Neuronal stem cell (in vitro differentiated cells): ENCODE data around the gene BAX.

Experiments
- DNase-seq: peaks from one replicate; pipeline ENCODE4 v3.0.0-alpha.2; 2013; ENCODE audit warnings: low spot score
- H2AFZ ChIP-seq: one replicate; pipeline ENCODE4 v1.6.1; 2013; ENCODE audit warnings: mild to moderate bottlenecking, low read length, inconsistent platforms
- H2AK5ac ChIP-seq: 2 replicates; pipeline ENCODE4 v1.6.1; 2013; ENCODE audit warnings: low read depth, mild to moderate bottlenecking, inconsistent platforms, low read length, moderate library complexity, mixed read lengths
- H2BK120ac ChIP-seq: 2 replicates; pipeline ENCODE4 v1.6.1; 2013; ENCODE audit warnings: low read depth, mild to moderate bottlenecking, inconsistent platforms, low read length, moderate library complexity, mixed read lengths
- H2BK12ac ChIP-seq: one replicate; pipeline ENCODE4 v1.6.1; 2013; ENCODE audit warnings: low read length, inconsistent platforms
- H2BK15ac ChIP-seq: 2 replicates; pipeline ENCODE4 v1.6.1; 2013; ENCODE audit warnings: mild to moderate bottlenecking, low read length, inconsistent platforms, mixed read lengths
- H2BK5ac ChIP-seq: one replicate; pipeline ENCODE4 v1.6.1; 2013; ENCODE audit warnings: inconsistent platforms, mild to moderate bottlenecking, low read length, moderate library complexity
- H3K14ac ChIP-seq: one replicate; pipeline ENCODE4 v1.6.1; 2013; ENCODE audit warnings: low read length, inconsistent platforms
- H3K18ac ChIP-seq: 2 replicates; pipeline ENCODE4 v1.6.1; 2013; ENCODE audit warnings: low read length, inconsistent platforms
- H3K23ac ChIP-seq: 2 replicates; pipeline ENCODE4 v1.6.1; 2013; ENCODE audit warnings: low read depth, mild to moderate bottlenecking, mixed read lengths, low read length, inconsistent platforms; ENCODE audit not compliant: poor library complexity
- H3K27ac ChIP-seq: replicated peaks from 3 replicates; pipeline ENCODE4 v1.5.1; 2013; ENCODE audit warnings: low read length, inconsistent platforms
- H3K27me3 ChIP-seq, 3 experiments: 2 replicates each; pipeline ENCODE4 v1.6.1; 2013; ENCODE audit warnings: low read length in 3 of 3, mild to moderate bottlenecking in 2 of 3, inconsistent platforms in 1 of 3, low read depth in 1 of 3, mixed read lengths in 1 of 3, moderate library complexity in 1 of 3; ENCODE audit not compliant: control insufficient read depth in 3 of 3, insufficient read depth in 3 of 3
- H3K36me3 ChIP-seq, 2 donors: replicated peaks in 1 of 2; 2 replicates each; pipeline ENCODE4 v1.6.1; 2013; ENCODE audit warnings: low read length in 2 of 2; ENCODE audit not compliant: control insufficient read depth in 2 of 2, insufficient read depth in 2 of 2
- H3K4ac ChIP-seq: 2 replicates; pipeline ENCODE4 v1.6.1; 2013; ENCODE audit warnings: inconsistent platforms, mild to moderate bottlenecking, low read length, moderate library complexity
- H3K4me1 ChIP-seq, 2 donors: 1 replicate in 1 of 2; 2 replicates in 1 of 2; pipeline ENCODE4 v1.6.1; 2013; ENCODE audit warnings: low read length in 2 of 2, low read depth in 1 of 2; ENCODE audit not compliant: control insufficient read depth in 2 of 2, insufficient read depth in 1 of 2
- H3K4me2 ChIP-seq: one replicate; pipeline ENCODE4 v1.6.1; 2013; ENCODE audit warnings: mild to moderate bottlenecking, low read length, inconsistent platforms; ENCODE audit not compliant: insufficient read depth, poor library complexity, severe bottlenecking
- H3K4me3 ChIP-seq, 2 donors: 2 replicates each; pipeline ENCODE4 v1.5.1; 2013; ENCODE audit warnings: low read length in 2 of 2, mild to moderate bottlenecking in 2 of 2, inconsistent platforms in 1 of 2, moderate library complexity in 1 of 2
- H3K79me1 ChIP-seq: one replicate; pipeline ENCODE4 v1.6.1; 2013; ENCODE audit warnings: low read depth, mild to moderate bottlenecking, inconsistent platforms, low read length, moderate library complexity
- H3K9ac ChIP-seq: one replicate; pipeline ENCODE4 v1.6.1; 2013; ENCODE audit warnings: mild to moderate bottlenecking, low read depth, low read length, inconsistent platforms; ENCODE audit not compliant: poor library complexity
- H3K9me3 ChIP-seq, 2 donors: replicated peaks in 1 of 2; 2 replicates each; pipeline versions ENCODE3 to v1.6.1; 2013; ENCODE audit warnings: low read length in 2 of 2, mild to moderate bottlenecking in 2 of 2, inconsistent platforms in 1 of 2, low read depth in 1 of 2, mixed read lengths in 1 of 2, moderate library complexity in 1 of 2; ENCODE audit not compliant: control insufficient read depth in 2 of 2, insufficient read depth in 1 of 2
- H4K8ac ChIP-seq: one replicate; pipeline ENCODE4 v1.6.1; 2013; ENCODE audit warnings: low read depth, mild to moderate bottlenecking, inconsistent platforms, low read length, moderate library complexity
- H4K91ac ChIP-seq: one replicate; pipeline ENCODE4 v1.6.1; 2013; ENCODE audit warnings: low read length, low read depth, mild to moderate bottlenecking, inconsistent platforms; ENCODE audit not compliant: poor library complexity
- WGBS, 2 donors: extraction: QIAGEN DNeasy Blood & Tissue Kit; methylation state at CpG; one replicate each; pipeline ENCODE4 v1.1.7; 2013; ENCODE audit warnings: missing lambda C conversion rate in 2 of 2, mixed read lengths in 1 of 2; ENCODE audit not compliant: insufficient read length in 2 of 2, insufficient replicate concordance in 1 of 2; ENCODE audit errors: extremely low coverage in 2 of 2; 5-methylcytosine and 5-hydroxymethylcytosine counted together

BAX gene

DNA sequence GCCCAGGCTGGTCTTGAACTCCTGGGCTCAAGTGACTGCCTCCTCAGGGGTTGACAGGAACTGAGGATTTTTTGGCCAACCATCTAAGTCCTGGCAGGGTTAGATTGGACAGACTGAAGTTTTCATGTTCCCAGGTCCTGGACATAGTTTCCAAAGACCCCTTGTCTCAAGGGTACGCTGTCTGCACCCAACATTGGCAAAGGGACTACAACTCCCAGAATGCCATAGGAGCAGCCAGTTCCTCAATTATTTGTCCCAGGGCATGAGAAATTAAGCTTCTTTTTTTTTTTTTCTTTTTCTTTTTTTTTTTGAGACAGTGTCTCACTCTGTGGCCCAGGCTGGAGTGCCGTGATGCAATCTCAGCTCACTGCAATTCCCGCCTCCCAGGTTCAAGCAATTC lies 31.5 kb downstream of the BAX start:
- Histone ChIP-seq H3K14ac (no peak overlapping the region), H3K27ac (no peak overlapping the region), H2BK12ac (no peak overlapping the region), H2BK5ac (no peak overlapping the region), H3K18ac (no peak overlapping the region), H3K27me3 (no peaks in the 10 kb centered on the region), H3K23ac (no peak overlapping the region), H4K91ac (no peak overlapping the region), H2BK15ac (no peak overlapping the region), H4K8ac (no peak overlapping the region), H3K4ac (no peak overlapping the region), H2AFZ (no peak overlapping the region), H3K4me1 (no peaks in the 10 kb centered on the region), H2BK120ac (no peak overlapping the region), H2AK5ac (no peak overlapping the region), H3K9me3 (no peaks in the 10 kb centered on the region), H3K4me3 (no peak overlapping the region), H3K36me3 (peaks cover 30 to 75% of the 10 kb centered on the region in 2 donors), H3K9ac (no peak overlapping the region), H3K79me1 (peaks cover 4% of the 10 kb centered on the region), H3K4me2 (no peak overlapping the region)
- DNase-seq: no peak
- WGBS, 2 donors: no CpG with 5 or more reads among the region's 3 CpGs

DNA sequence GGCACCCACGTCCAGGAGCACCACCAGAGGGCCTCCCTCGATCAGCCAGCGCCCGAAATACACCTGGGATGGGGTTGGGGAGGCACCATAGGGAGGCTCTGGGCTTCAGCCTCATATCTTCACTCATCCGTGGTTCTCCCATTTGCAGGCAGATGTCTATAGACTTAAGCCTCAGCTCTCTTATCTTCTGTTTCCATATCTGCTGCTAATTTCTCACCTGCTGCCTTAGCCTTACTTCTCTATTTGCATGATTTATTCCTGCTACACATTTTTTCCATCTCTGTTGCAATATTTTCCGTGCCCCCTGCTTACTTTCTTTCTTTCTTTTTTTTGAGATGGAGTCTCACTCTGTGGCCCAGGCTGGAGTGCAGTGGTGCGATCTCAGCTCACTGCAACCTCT lies 32.6 kb downstream of the BAX start:
- no peak overlapping the region for H2AK5ac ChIP-seq

DNA sequence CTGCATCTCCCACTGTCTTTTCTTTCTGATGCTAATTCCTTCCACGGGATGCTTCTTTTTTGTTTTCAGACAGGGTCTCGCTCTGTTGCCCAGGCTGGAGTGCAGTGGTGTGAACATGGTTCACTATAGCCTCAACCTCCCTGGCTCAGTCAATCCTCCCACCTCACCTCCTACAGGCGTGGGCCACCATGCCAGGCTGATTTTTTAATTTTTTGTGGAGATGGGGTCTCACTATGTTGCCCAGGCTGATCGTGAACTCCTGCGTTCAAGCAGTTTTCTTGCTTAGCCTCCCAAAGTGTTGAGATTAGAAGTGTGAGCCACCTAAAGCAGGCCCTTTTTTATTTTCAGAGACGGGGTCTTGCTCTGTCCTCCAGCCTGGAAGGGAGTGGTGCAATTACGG lies 33.6 kb downstream of the BAX start:
- Histone ChIP-seq H3K79me1 (peaks cover 8% of the 10 kb centered on the region), H3K9ac (no peak overlapping the region), H3K18ac (no peak overlapping the region), H3K14ac (no peak overlapping the region), H2AFZ (no peak overlapping the region), H4K8ac (no peak overlapping the region), H2BK120ac (no peak overlapping the region), H3K4me3 (no peak overlapping the region), H3K27ac (no peak overlapping the region), H3K9me3 (no peaks in the 10 kb centered on the region), H2BK12ac (no peak overlapping the region), H3K4ac (no peak overlapping the region), H2AK5ac (no peak overlapping the region), H3K4me1 (peaks cover 5% of the 10 kb centered on the region in 2 donors), H3K4me2 (no peak overlapping the region), H3K36me3 (peaks cover 25 to 57% of the 10 kb centered on the region in 2 donors), H3K23ac (no peak overlapping the region), H2BK5ac (no peak overlapping the region), H2BK15ac (no peak overlapping the region), H3K27me3 (no peaks in the 10 kb centered on the region), H4K91ac (no peak overlapping the region)
- WGBS, 2 donors: no CpG with 5 or more reads among the region's 7 CpGs
- DNase-seq: no peak

More for the DNA sequence above, 32.6 kb downstream of the BAX start:
- no peaks in the 10 kb centered on the region for H3K27me3 ChIP-seq
- no peak overlapping the region for H3K4ac ChIP-seq
- WGBS, 2 donors: no CpG with 5 or more reads among the region's 7 CpGs
- DNase-seq: no peak
- no peak overlapping the region for H2AFZ ChIP-seq
- H3K14ac ChIP-seq: no peak overlapping the region
- peaks cover 5% of the 10 kb centered on the region in 2 donors for H3K4me1 ChIP-seq
- H2BK5ac ChIP-seq: no peak overlapping the region
- no peak overlapping the region for H3K23ac ChIP-seq
- H4K8ac ChIP-seq: no peak overlapping the region
- H2BK15ac ChIP-seq: no peak overlapping the region
- H3K4me3 ChIP-seq: no peak overlapping the region
- no peak overlapping the region for H3K9ac ChIP-seq
- no peak overlapping the region for H2BK120ac ChIP-seq
- H2BK12ac ChIP-seq: no peak overlapping the region
- H4K91ac ChIP-seq: no peak overlapping the region
- H3K9me3 ChIP-seq: no peaks in the 10 kb centered on the region
- H3K18ac ChIP-seq: no peak overlapping the region
- peaks cover 5% of the 10 kb centered on the region for H3K79me1 ChIP-seq
- no peak overlapping the region for H3K27ac ChIP-seq
- H3K4me2 ChIP-seq: no peak overlapping the region
- peaks cover 25 to 65% of the 10 kb centered on the region in 2 donors for H3K36me3 ChIP-seq

DNA sequence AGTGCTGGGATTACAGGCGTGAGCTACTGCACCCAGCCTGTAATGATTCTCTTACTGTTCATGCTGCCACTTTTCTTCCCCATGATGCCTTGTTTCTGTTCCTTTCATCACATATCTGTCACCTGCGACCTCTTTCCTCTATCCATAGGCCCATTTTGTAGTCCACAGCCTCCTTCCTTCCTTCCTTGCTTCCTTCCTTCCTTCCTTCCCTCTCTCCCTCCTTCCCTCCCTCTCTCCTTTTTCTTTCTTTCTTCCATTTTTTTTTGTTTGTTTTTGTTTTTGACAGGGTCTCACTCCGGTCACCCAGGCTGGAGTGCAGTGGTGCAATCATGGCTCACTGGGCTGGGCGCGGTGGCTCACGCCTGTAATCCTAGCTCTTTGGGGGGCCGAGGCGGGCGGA lies 34.2 kb downstream of the BAX start:
- Histone ChIP-seq H3K79me1 (peaks cover 8% of the 10 kb centered on the region), H3K9ac (no peak overlapping the region), H2AFZ (no peak overlapping the region), H3K18ac (no peak overlapping the region), H3K4me1 (peaks cover 5% of the 10 kb centered on the region in 2 donors), H3K27me3 (no peaks in the 10 kb centered on the region), H2AK5ac (no peak overlapping the region), H3K36me3 (peaks cover 23 to 51% of the 10 kb centered on the region in 2 donors), H2BK120ac (no peak overlapping the region), H2BK5ac (no peak overlapping the region), H3K27ac (no peak overlapping the region), H3K4me2 (no peak overlapping the region), H3K23ac (no peak overlapping the region), H3K4me3 (no peak overlapping the region), H2BK12ac (no peak overlapping the region), H3K14ac (no peak overlapping the region), H2BK15ac (no peak overlapping the region), H3K9me3 (no peaks in the 10 kb centered on the region), H3K4ac (no peak overlapping the region), H4K91ac (no peak overlapping the region), H4K8ac (no peak overlapping the region)
- no peak for DNase-seq
- no CpG with 5 or more reads among the region's 9 CpGs for WGBS, 2 donors
